ENCODE measurements around the gene WNT10A.

DNA sequence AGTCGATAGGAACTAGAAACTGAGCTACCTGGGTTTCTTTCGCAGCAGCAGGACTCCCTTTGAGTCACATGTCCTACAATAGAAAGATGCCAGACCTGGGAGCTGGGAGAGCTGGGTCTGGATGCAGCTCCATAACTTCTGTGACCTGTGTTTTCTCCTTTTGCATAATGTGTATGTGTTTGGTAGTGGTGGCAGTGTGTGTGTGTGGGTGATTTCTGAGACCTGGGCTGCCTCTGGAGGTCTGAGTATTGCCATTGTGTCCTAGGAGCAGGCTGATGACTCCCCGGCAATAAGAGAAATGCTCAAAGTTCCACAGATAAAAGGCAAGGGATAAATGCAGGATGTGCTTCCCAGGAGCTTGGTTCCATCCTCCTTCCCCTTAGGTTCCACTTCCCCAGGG, 6.4 kb downstream of the WNT10A start:
- TF ChIP-seq, protein P1, sequence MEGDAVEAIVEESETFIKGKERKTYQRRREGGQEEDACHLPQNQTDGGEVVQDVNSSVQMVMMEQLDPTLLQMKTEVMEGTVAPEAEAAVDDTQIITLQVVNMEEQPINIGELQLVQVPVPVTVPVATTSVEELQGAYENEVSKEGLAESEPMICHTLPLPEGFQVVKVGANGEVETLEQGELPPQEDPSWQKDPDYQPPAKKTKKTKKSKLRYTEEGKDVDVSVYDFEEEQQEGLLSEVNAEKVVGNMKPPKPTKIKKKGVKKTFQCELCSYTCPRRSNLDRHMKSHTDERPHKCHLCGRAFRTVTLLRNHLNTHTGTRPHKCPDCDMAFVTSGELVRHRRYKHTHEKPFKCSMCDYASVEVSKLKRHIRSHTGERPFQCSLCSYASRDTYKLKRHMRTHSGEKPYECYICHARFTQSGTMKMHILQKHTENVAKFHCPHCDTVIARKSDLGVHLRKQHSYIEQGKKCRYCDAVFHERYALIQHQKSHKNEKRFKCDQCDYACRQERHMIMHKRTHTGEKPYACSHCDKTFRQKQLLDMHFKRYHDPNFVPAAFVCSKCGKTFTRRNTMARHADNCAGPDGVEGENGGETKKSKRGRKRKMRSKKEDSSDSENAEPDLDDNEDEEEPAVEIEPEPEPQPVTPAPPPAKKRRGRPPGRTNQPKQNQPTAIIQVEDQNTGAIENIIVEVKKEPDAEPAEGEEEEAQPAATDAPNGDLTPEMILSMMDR (IDR thresholded peaks at IDR 0.05 in 8 of 11, conservative IDR thresholded peaks at IDR 0.05 in 3 of 11): no peak
- TF ChIP-seq POLR2A (IDR thresholded peaks at IDR 0.05): no peak
- no peak for TF ChIP-seq POLR2AphosphoS5 (IDR thresholded peaks at IDR 0.05)
